Raji (cell line): Measurements from ENCODE around the gene FOXO1.

Source experiments
- POLR2A ChIP-seq: IDR thresholded peaks from 2 replicates; pipeline ENCODE4 v1.6.1; 2011; ENCODE audit warnings: low read depth, low read length, control low read depth; ENCODE audit not compliant: insufficient read depth

The FOXO1 gene

DNA sequence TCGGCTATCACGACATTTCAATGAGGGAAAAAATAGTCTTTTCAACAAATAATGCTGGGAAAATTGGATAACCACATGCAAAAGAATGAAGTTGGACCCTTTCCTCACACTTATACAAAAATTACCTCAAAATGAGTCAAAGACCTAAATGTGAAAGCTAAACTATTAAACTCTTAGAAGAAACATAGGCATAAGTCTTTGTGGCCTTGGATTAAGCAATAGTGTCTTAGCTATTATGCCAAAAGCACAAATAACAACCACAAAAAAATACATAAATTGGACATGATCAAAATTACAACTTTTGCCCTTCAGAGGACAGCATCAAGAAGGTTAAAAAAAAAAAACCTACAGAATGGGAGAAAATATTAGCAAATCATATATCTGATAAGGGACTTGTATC lies 156.6 kb downstream of the FOXO1 start:
- TF ChIP-seq POLR2A, result no peak

GRCh38 chr13:40508767-40509342 lies 157.6 kb downstream of the FOXO1 start:
- no peak for TF ChIP-seq POLR2A

- no peak for TF ChIP-seq POLR2A
Observed at GRCh38 chr13:40508127-40508526, 158.3 kb downstream of the FOXO1 start.

DNA sequence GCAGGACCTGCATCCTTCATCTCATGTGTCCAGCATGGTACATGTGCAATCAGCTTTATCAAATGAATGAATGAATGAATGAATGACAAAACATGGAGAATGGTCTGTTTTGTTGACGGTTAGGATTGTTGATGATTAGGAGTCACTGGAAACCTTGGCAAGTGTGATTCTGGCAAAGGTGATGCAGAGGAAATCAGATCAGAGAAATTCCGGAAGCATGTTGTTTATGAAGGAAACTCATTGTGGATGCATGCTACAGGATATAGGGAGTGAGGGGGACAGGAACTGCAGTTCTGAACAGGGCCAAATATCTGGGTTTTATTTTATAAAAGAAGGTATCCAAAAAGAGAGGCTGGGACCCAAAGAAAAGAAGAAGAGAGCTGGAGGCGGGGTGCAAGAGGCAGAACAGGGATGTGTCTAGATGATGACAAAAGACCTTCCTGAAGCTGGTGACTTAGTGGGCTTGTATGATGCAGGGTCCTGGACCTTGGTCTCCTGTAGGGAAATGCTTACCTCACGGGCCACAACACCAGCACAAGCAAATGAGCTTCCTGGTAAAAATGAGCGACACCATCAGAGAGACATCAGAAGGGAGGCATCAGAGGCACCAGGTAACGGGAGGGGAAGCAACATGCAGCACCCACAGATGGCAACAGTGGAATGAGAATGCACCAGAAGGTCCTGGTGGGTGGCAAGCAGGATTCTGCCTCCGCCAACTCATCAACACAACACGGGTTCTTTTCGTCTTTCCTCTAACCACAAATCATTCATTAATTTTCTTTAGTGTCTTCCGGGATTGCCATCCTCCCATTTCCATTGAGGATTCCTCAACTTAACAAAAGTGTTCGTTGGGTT lies 159.6 kb downstream of the FOXO1 start:
- TF ChIP-seq POLR2A, result no peak
